HCT116 (cell line): ENCODE measurements around the gene ZNF804B. TPM values are rescaled to one million over a fixed set of nuclear protein-coding genes. Genes with fewer than 3 reads are reported as not detected.

Source experiments
- ATAC-seq: fragments of 200-7000 bp; cut with Tn5 transposase; 2 replicates; pipeline ENCODE4 v1.9.1; 2020; ENCODE audit warnings: mild to moderate bottlenecking, moderate library complexity
- Bru-seq: library from RNA; stranded (reverse); fragments of 400-500 nt; gene quantifications from one replicate; lab custom pipeline; 2021; lab: Mats Ljungman, UMichigan
- BruChase-seq, 2 experiments: library from RNA; stranded (reverse); fragments of 400-500 nt; gene quantifications; one replicate each; lab custom pipeline; 2021; lab: Mats Ljungman, UMichigan
- BruUV-seq: library from RNA; stranded (reverse); fragments of 400-500 nt; replicated peaks from 2 replicates; lab custom pipeline; 2021; lab: Mats Ljungman, UMichigan
- CTCF ChIA-PET: fragments of 300-600 bp; sonication (Branson Sonifier 250); formaldehyde crosslinking; loops from one replicate; lab custom pipeline; 2021; ENCODE audit warnings: antibody characterized with exemption; lab: Charles Lee
- POLR2A ChIA-PET: fragments of 300-600, 350-600 bp; sonication (Branson Sonifier 250); formaldehyde crosslinking; loops from one replicate; lab custom pipeline; 2021; ENCODE audit warnings: antibody characterized with exemption; lab: Charles Lee
- RAD21 ChIA-PET, 2 experiments: fragments of 300-600 bp; sonication (Branson Sonifier 250); formaldehyde crosslinking; loops; one replicate each; lab custom pipeline; 2023; ENCODE audit warnings: low total read pairs in 2 of 2; ENCODE audit not compliant: uncharacterized antibody in 2 of 2, unreplicated experiment in 2 of 2, low non-redundant PET in 1 of 2; lab: Charles Lee
- DNase-seq: peaks from one replicate; pipeline ENCODE4 v3.0.0-alpha.2; 2010; ENCODE audit warnings: low read depth, low spot score
- H2AFZ ChIP-seq: fragments of 200-600 bp; shearing (Covaris generic), sonication (generic); 2 replicates; pipeline ENCODE4 v1.6.1; 2017; ENCODE audit warnings: low read depth, mixed run types, mixed read lengths, antibody characterized with exemption, low read length; ENCODE audit not compliant: poor library complexity, severe bottlenecking
- H3K27ac ChIP-seq: 2 replicates; pipeline ENCODE4 v1.5.1; 2012; ENCODE audit warnings: low read depth, low read length
- H3K27me3 ChIP-seq: fragments of 200-600 bp; sonication (generic); 2 replicates; pipeline ENCODE4 v1.6.1; 2016; ENCODE audit warnings: mixed run types, low read length, mixed read lengths; ENCODE audit not compliant: insufficient read depth
- H3K36me3 ChIP-seq, 2 experiments: fragments of 200-500 bp in 1 of 2; fragments of 200-600 bp in 1 of 2; sonication (Bioruptor generic) in 1 of 2; sonication (generic) in 1 of 2; 2 replicates each; pipeline versions ENCODE4 v1.5.1 to v1.6.1; 2014 to 2016; ENCODE audit warnings: low read length in 2 of 2, inconsistent platforms in 1 of 2, mixed read lengths in 1 of 2, mixed run types in 1 of 2; ENCODE audit not compliant: insufficient read depth in 2 of 2, control insufficient read depth in 1 of 2
- H3K4me1 ChIP-seq, 2 experiments: fragments of 200-600 bp in 1 of 2; sonication (generic) in 1 of 2; 2 replicates each; pipeline versions ENCODE4 v1.5.1 to v1.6.1; 2012 to 2017; ENCODE audit warnings: low read length in 2 of 2, inconsistent platforms in 1 of 2, mild to moderate bottlenecking in 1 of 2, mixed read lengths in 1 of 2, mixed run types in 1 of 2, moderate library complexity in 1 of 2; ENCODE audit not compliant: insufficient read depth in 2 of 2, control insufficient read depth in 1 of 2
- H3K4me2 ChIP-seq: fragments of 200-600 bp; sonication (generic); 2 replicates; pipeline ENCODE4 v1.6.1; 2017; ENCODE audit warnings: mixed run types, low read length, mixed read lengths
- H3K4me3 ChIP-seq, 2 experiments: fragments of 200-600 bp in 1 of 2; sonication (generic) in 1 of 2; replicated peaks in 1 of 2; 2 replicates each; pipeline ENCODE4 v1.5.1; 2011 to 2016; ENCODE audit warnings: low read length in 2 of 2, control low read depth in 1 of 2, low read depth in 1 of 2, mild to moderate bottlenecking in 1 of 2, mixed read lengths in 1 of 2, mixed run types in 1 of 2
- H3K79me2 ChIP-seq: fragments of 200-600 bp; sonication (generic); 2 replicates; pipeline ENCODE4 v1.6.1; 2017; ENCODE audit warnings: mild to moderate bottlenecking, mixed run types, low read length, moderate library complexity, mixed read lengths; ENCODE audit not compliant: insufficient read depth
- H3K9ac ChIP-seq: fragments of 200-600 bp; sonication (generic); 2 replicates; pipeline ENCODE4 v1.6.1; 2016; ENCODE audit warnings: low read length, mixed read lengths
- H3K9me2 ChIP-seq: fragments of 200-600 bp; sonication (generic), shearing (Covaris generic); 2 replicates; pipeline ENCODE4 v1.6.1; 2017; ENCODE audit warnings: mixed run types, mild to moderate bottlenecking, moderate library complexity; ENCODE audit not compliant: insufficient read depth
- H3K9me3 ChIP-seq, 2 experiments: fragments of 200-500 bp in 1 of 2; fragments of 200-600 bp in 1 of 2; sonication (Bioruptor generic) in 1 of 2; sonication (generic) in 1 of 2; 2 replicates each; pipeline ENCODE4 v1.6.1; 2014 to 2017; ENCODE audit warnings: low read length in 2 of 2, mixed read lengths in 2 of 2, inconsistent platforms in 1 of 2, low read depth in 1 of 2, mild to moderate bottlenecking in 1 of 2, mixed run types in 1 of 2, moderate library complexity in 1 of 2; ENCODE audit not compliant: control insufficient read depth in 1 of 2, insufficient read depth in 1 of 2
- H4K20me1 ChIP-seq: fragments of 200-600 bp; sonication (generic), shearing (Covaris generic); 2 replicates; pipeline ENCODE4 v1.6.1; 2017; ENCODE audit warnings: mixed run types, mild to moderate bottlenecking, moderate library complexity; ENCODE audit not compliant: insufficient read depth
- FOSL1 ChIP-seq: IDR thresholded peaks from 2 replicates; pipeline ENCODE4 v1.6.1; 2012; ENCODE audit warnings: low read depth
- REST ChIP-seq: IDR thresholded peaks from 2 replicates; pipeline ENCODE4 v1.6.1; 2012; ENCODE audit warnings: low read depth
- YY1 ChIP-seq: IDR thresholded peaks from 2 replicates; pipeline ENCODE4 v1.6.1; 2011; ENCODE audit warnings: low read length, low read depth, moderate library complexity, mild to moderate bottlenecking; ENCODE audit not compliant: insufficient replicate concordance; ENCODE audit errors: extremely low read depth
- ZNF274 ChIP-seq: fragments of 200-500 bp; sonication (Bioruptor generic); IDR thresholded peaks from 2 replicates; pipeline ENCODE4 v1.6.1; 2014; ENCODE audit warnings: mild to moderate bottlenecking, low read depth, low read length, inconsistent platforms
- intact Hi-C: fragments of 100-400 bp; cut with micrococcal nuclease; formaldehyde crosslinking; loops from 2 replicates; pipeline ENCODE4 v1.10.0; 2022
- long read RNA-seq: library from polyadenylated mRNA; unstranded; transcript quantifications from one replicate; pipeline ENCODE4 v2.0.0, GENCODE V29; 2021; ENCODE audit not compliant: unreplicated experiment
- polyA plus RNA-seq: library from polyadenylated mRNA; unstranded; fragments of >200 nt; gene quantifications from 2 replicates; pipeline ENCODE4 v1.2.1, GENCODE V29; 2012; ENCODE audit warnings: missing spikeins
- total RNA-seq: library from RNA; stranded (reverse); gene quantifications from one replicate; pipeline ENCODE4 v1.2.1, GENCODE V29; 2021; ENCODE audit not compliant: unreplicated experiment

ZNF804B gene
- not detected for total RNA-seq
- not detected in 2 replicates for polyA plus RNA-seq
- Bru-seq, nascent RNA, result percentile 0 among the genes with signal in this experiment
- percentile 3 among the genes with signal in this experiment for BruChase-seq, experiment 1, labeled RNA remaining after a 6-hour chase
- BruChase-seq, experiment 2, labeled RNA remaining after a 2-hour chase, result percentile 1 among the genes with signal in this experiment
- long read RNA-seq, result 0 reads

- no peak within 1 kb of the TSS for H3K27ac ChIP-seq
- CTCF ChIA-PET, result no interaction called here
- BruUV-seq, result no TSS peak
- no peak within 1 kb of the TSS for H3K9ac ChIP-seq
- no peak for TF ChIP-seq YY1
- TF ChIP-seq REST, result no peak
- no peak for TF ChIP-seq ZNF274
- TF ChIP-seq FOSL1, result no peak
- RAD21 ChIA-PET, result no interaction called here
- H3K4me1 ChIP-seq, result no peaks in the 10 kb centered on the region
- intact Hi-C loops, result no loop called here
- no peaks in the 10 kb centered on the region for H3K79me2 ChIP-seq
- no peaks in the 10 kb centered on the region for H3K36me3 ChIP-seq
- H2AFZ ChIP-seq, result no peak within 1 kb of the TSS
- no peaks in the 10 kb centered on the region for H3K9me2 ChIP-seq
- H3K4me2 ChIP-seq, result no peak within 1 kb of the TSS
- POLR2A ChIA-PET, result no interaction called here
- DNase-seq (no peak), ATAC-seq (no peak)
- no peaks in the 10 kb centered on the region for H4K20me1 ChIP-seq
- no peak within 1 kb of the TSS for H3K4me3 ChIP-seq
- no peaks in the 10 kb centered on the region; the same call in 1 of the 2 replicates for H3K27me3 ChIP-seq
- H3K9me3 ChIP-seq, result no peaks in the 10 kb centered on the region
Measured at GRCh38 chr7:88759230-88760135, at the start of gene ZNF804B. Gene ZNF804B, plus strand, starts transcription at chr7:88759700. Its CDS starts 277 bp downstream, at chr7:88759977.
